Ramos (cell line): ENCODE data around the gene KMT2B.

Source experiments
- in situ Hi-C: fragments of 300-500 bp; cut with MboI; formaldehyde crosslinking; loops from one replicate; pipeline ENCODE4 v1.14.3; 2022; ENCODE audit warnings: low sequenced_read_pairs; ENCODE audit not compliant: unreplicated experiment

KMT2B gene

GRCh38 chr19:35739275-35740107, 21.7 kb downstream of the KMT2B start:
- in situ Hi-C loops, result no loop called here

- in situ Hi-C loops, result no loop called here
Observed at GRCh38 chr19:35740108-35740422, 22.3 kb downstream of the KMT2B start.

GRCh38 chr19:35740423-35741202, 22.8 kb downstream of the KMT2B start:
- in situ Hi-C loops, result no loop called here

- in situ Hi-C loops, result no loop called here
Observed at GRCh38 chr19:35741203-35741515, 23.4 kb downstream of the KMT2B start.

- in situ Hi-C loops, result no loop called here
Observed at GRCh38 chr19:35742121-35742724, 24.4 kb downstream of the KMT2B start, which contains the start of gene IGFLR1. Gene IGFLR1, minus strand, starts transcription at chr19:35742452. Its CDS starts 1,272 bp downstream, at chr19:35741180.

- in situ Hi-C loops, result no loop called here
Observed at GRCh38 chr19:35743640-35744429, 26.0 kb downstream of the KMT2B start.

- in situ Hi-C loops, result no loop called here
Observed at GRCh38 chr19:35744430-35745327, 26.9 kb downstream of the KMT2B start.

GRCh38 chr19:35745328-35746086, 27.7 kb downstream of the KMT2B start, which contains the start of the genes PSENEN and U2AF1L4:
Gene PSENEN, plus strand, starts transcription at chr19:35745651. Its CDS starts 280 bp downstream, at chr19:35745931.
Gene U2AF1L4, minus strand, starts transcription at chr19:35745418. Its CDS starts 27 bp downstream, at chr19:35745391.
- in situ Hi-C loops, result no loop called here

- in situ Hi-C loops, result no loop called here
Observed at GRCh38 chr19:35746087-35746462, 28.3 kb downstream of the KMT2B start.

GRCh38 chr19:35746531-35746930, 28.7 kb downstream of the KMT2B start:
- in situ Hi-C loops, result no loop called here

- in situ Hi-C loops, result no loop called here
Observed at GRCh38 chr19:35748106-35749020, 30.6 kb downstream of the KMT2B start, which contains the start of gene LIN37. Gene LIN37, plus strand, starts transcription at chr19:35748576. Its CDS starts 149 bp downstream, at chr19:35748725.

GRCh38 chr19:35750167-35750566, 32.4 kb downstream of the KMT2B start:
- in situ Hi-C loops, result no loop called here

- in situ Hi-C loops, result no loop called here
Observed at GRCh38 chr19:35751839-35752745, 34.3 kb downstream of the KMT2B start.

- in situ Hi-C loops, result no loop called here
Observed at GRCh38 chr19:35752746-35753350, 35.0 kb downstream of the KMT2B start.

GRCh38 chr19:35753634-35754369, 36.0 kb downstream of the KMT2B start:
- in situ Hi-C loops, result no loop called here
